Karpas-422 (cell line): ENCODE results near the gene OR2H2. TPM values are rescaled to one million over a fixed set of nuclear protein-coding genes. Genes with fewer than 3 reads are reported as not detected.

Source experiments
- DNase-seq: peaks from one replicate; pipeline ENCODE4 v3.0.0-alpha.2; 2015
- H2AFZ ChIP-seq: fragments of 200-600 bp; sonication (generic); 2 replicates; pipeline ENCODE4 v1.6.1; 2014; ENCODE audit warnings: antibody characterized with exemption, low read length, mixed read lengths
- H3K27ac ChIP-seq: fragments of 200-600 bp; sonication (generic); 2 replicates; pipeline ENCODE4 v1.5.1; 2014; ENCODE audit warnings: mild to moderate bottlenecking, low read length, moderate library complexity
- H3K27me3 ChIP-seq: fragments of 200-600 bp; sonication (generic); 2 replicates; pipeline ENCODE4 v1.6.1; 2014; ENCODE audit warnings: low read length, mixed read lengths
- H3K36me3 ChIP-seq: fragments of 200-600 bp; sonication (generic); 2 replicates; pipeline ENCODE4 v1.6.1; 2014; ENCODE audit warnings: low read length, mixed read lengths; ENCODE audit not compliant: insufficient read depth
- H3K4me1 ChIP-seq: fragments of 200-600 bp; sonication (generic); 2 replicates; pipeline ENCODE4 v1.6.1; 2014; ENCODE audit warnings: mild to moderate bottlenecking, low read length, mixed read lengths
- H3K4me2 ChIP-seq: fragments of 200-600 bp; sonication (generic); 2 replicates; pipeline ENCODE4 v1.6.1; 2014; ENCODE audit warnings: low read length, low read depth, mild to moderate bottlenecking; ENCODE audit not compliant: poor library complexity, severe bottlenecking
- H3K4me3 ChIP-seq: fragments of 200-600 bp; sonication (generic); 2 replicates; pipeline ENCODE4 v1.5.1; 2014; ENCODE audit warnings: mild to moderate bottlenecking, antibody characterized with exemption, low read length, mixed read lengths
- H3K79me2 ChIP-seq: fragments of 200-600 bp; sonication (generic); 2 replicates; pipeline ENCODE4 v1.6.1; 2014; ENCODE audit warnings: mild to moderate bottlenecking, low read length, mixed read lengths
- H3K9ac ChIP-seq: fragments of 200-600 bp; sonication (generic); 2 replicates; pipeline ENCODE4 v1.6.0; 2014; ENCODE audit warnings: low read length
- H3K9me2 ChIP-seq: fragments of 200-600 bp; sonication (generic), shearing (Covaris generic); replicated peaks from 2 replicates; pipeline ENCODE4 v1.6.0; 2014; ENCODE audit warnings: mild to moderate bottlenecking, low read length, moderate library complexity; ENCODE audit not compliant: insufficient read depth
- H3K9me3 ChIP-seq: fragments of 300-700, 200-600 bp; sonication (generic); 2 replicates; pipeline ENCODE4 v1.6.1; 2014; ENCODE audit warnings: low read length, mixed read lengths
- H4K20me1 ChIP-seq: fragments of 200-600 bp; sonication (generic); 2 replicates; pipeline ENCODE4 v1.6.1; 2014; ENCODE audit warnings: mild to moderate bottlenecking, antibody characterized with exemption, low read length, low read depth; ENCODE audit not compliant: insufficient read depth
- total RNA-seq: library from RNA; depleted of rRNA; stranded (reverse); fragments of >200 nt; shearing (Covaris generic); gene quantifications from 2 replicates; pipeline ENCODE4 v1.2.3, GENCODE V29; 2014; ENCODE audit warnings: low replicate concordance; rRNA removed

Gene OR2H2
- not detected in 2 replicates for total RNA-seq

DNA sequence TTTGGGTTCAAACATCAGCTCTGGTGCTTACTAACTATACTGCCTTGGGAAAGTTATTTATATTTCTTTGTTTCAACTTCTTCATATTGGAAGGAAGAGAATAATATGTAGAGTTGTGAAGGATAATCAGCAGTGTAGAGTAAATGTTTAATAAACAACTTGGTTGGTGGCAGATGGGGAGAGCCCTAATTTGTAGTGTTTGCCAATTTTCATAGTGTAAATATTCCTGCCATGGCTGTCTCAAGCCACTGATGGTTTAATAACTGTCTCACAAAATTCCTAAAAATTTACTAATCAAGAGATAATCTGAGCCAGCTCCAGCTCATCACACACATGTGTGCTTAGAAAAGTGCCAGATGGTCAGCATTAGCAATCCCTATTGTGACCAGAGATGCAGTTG, at the start of gene OR2H2:
TSS of gene OR2H2 (plus strand) at position 301 of the 400 bp plus-strand sequence. CDS start 2,824 bp downstream, outside the sequence.
- Histone ChIP-seq H3K9me3 (no peaks in the 10 kb centered on the region), H3K27me3 (no peaks in the 10 kb centered on the region), H2AFZ (no peak within 1 kb of the TSS), H3K4me2 (no peak within 1 kb of the TSS), H4K20me1 (no peaks in the 10 kb centered on the region), H3K36me3 (no peaks in the 10 kb centered on the region), H3K4me1 (no peaks in the 10 kb centered on the region), H3K79me2 (no peaks in the 10 kb centered on the region), H3K4me3 (no peak within 1 kb of the TSS), H3K27ac (no peak within 1 kb of the TSS), H3K9me2 (no peaks in the 10 kb centered on the region), H3K9ac (no peak within 1 kb of the TSS)
- no peak for DNase-seq

DNA sequence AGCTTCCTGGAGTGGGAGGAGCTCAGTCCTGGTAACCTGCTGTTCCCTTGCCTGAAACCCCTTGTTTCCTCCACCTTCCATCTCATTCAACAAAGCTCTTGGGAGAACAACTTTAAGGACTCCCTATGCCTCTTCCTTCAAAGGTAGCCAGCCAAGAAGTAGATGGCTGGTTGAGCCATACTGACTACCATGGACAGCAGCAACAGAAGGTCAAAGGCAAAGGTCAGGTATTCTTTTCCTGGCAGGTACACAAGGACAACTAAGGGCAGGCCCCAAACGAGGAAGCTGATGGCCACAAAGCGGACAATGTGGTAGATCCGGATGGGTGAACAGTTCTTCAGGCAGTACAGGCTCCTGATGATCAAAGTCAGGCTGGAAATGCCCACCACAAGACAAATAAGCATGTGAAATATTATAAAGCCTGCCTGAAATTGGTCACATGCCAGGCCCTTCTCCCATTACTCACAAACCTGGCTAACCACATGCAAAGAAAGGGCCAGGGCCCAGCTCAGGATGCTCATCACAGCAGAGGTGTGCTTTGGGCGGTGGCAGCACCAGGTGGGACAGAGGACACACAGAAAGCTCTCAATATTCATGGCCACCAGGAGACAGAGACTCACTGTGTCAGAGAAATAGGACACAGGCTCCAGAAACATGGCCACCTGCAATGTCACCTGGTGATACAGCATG, 47.1 kb upstream of the OR2H2 start:
- H3K79me2 ChIP-seq, result no peaks in the 10 kb centered on the region
- no peak overlapping the region for H2AFZ ChIP-seq
- no peak overlapping the region for H3K27ac ChIP-seq
- DNase-seq, result no peak
- H3K36me3 ChIP-seq, result no peaks in the 10 kb centered on the region
- H3K4me3 ChIP-seq, result no peak overlapping the region
- no peak overlapping the region for H3K9ac ChIP-seq
- H3K9me3 ChIP-seq, result no peaks in the 10 kb centered on the region
- H3K27me3 ChIP-seq, result no peaks in the 10 kb centered on the region
- H3K4me2 ChIP-seq, result no peak overlapping the region
- H4K20me1 ChIP-seq, result no peaks in the 10 kb centered on the region
- H3K4me1 ChIP-seq, result no peaks in the 10 kb centered on the region
- H3K9me2 ChIP-seq, result no peaks in the 10 kb centered on the region

DNA sequence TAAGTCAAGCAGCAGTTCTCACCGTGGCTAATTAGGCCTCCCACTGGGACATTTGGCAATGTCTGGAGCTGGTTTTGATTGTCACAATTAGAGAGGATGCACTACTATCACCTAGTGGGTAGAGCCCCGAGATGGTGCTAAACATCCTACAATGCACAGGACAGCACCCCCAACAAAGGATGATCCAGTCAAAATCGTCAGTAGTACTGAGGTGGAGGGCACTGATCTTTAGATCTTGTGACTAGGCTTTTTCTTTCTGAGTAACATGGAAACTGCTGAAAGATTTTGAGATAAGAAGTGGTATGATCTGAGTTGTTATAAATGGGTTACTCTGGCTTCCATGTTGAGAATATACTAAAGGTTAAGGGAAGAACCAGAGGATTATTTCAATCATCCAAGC, 37.3 kb upstream of the OR2H2 start:
- no peaks in the 10 kb centered on the region for H4K20me1 ChIP-seq
- no peaks in the 10 kb centered on the region for H3K79me2 ChIP-seq
- no peaks in the 10 kb centered on the region for H3K9me3 ChIP-seq
- H3K36me3 ChIP-seq, result no peaks in the 10 kb centered on the region
- no peak overlapping the region for H2AFZ ChIP-seq
- H3K4me2 ChIP-seq, result no peak overlapping the region
- H3K9me2 ChIP-seq, result no peaks in the 10 kb centered on the region
- DNase-seq, result no peak
- no peaks in the 10 kb centered on the region for H3K27me3 ChIP-seq
- H3K27ac ChIP-seq, result no peak overlapping the region
- H3K4me1 ChIP-seq, result no peaks in the 10 kb centered on the region
- no peak overlapping the region for H3K4me3 ChIP-seq
- no peak overlapping the region for H3K9ac ChIP-seq

DNA sequence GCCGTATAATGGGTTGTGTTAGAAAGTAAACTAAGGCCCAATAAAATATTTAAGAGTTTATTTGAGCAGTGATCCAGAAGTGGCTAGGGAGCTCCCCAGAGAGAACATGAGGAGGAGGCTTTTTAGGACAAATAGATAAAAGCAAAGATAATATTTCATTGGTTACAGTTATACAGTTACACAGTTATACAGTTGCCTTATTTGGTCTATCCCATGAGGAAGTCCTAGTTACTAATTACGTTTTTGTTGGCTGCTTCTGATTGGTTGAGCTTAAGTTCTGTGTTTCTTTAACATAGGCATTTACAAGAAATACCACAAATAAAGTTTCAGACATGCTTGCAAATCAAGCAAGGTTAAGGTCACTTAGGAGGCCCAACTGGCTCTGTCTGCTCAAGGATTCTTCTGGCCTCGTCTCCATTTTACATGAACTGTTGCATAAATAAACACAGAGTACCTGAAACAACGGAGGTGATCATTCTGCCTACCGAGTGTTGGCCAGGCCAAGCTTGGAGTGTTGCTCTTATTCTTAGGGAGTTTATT, 32.3 kb upstream of the OR2H2 start:
- no peak overlapping the region for H3K4me2 ChIP-seq
- peak; percentile 89 for DNase-seq
- no peak overlapping the region for H3K9ac ChIP-seq
- H4K20me1 ChIP-seq, result no peaks in the 10 kb centered on the region
- H3K27ac ChIP-seq, result no peak overlapping the region
- no peaks in the 10 kb centered on the region for H3K9me2 ChIP-seq
- H2AFZ ChIP-seq, result no peak overlapping the region
- no peaks in the 10 kb centered on the region for H3K27me3 ChIP-seq
- no peaks in the 10 kb centered on the region for H3K79me2 ChIP-seq
- no peak overlapping the region for H3K4me3 ChIP-seq
- no peaks in the 10 kb centered on the region for H3K4me1 ChIP-seq
- H3K36me3 ChIP-seq, result no peaks in the 10 kb centered on the region
- H3K9me3 ChIP-seq, result no peaks in the 10 kb centered on the region

DNA sequence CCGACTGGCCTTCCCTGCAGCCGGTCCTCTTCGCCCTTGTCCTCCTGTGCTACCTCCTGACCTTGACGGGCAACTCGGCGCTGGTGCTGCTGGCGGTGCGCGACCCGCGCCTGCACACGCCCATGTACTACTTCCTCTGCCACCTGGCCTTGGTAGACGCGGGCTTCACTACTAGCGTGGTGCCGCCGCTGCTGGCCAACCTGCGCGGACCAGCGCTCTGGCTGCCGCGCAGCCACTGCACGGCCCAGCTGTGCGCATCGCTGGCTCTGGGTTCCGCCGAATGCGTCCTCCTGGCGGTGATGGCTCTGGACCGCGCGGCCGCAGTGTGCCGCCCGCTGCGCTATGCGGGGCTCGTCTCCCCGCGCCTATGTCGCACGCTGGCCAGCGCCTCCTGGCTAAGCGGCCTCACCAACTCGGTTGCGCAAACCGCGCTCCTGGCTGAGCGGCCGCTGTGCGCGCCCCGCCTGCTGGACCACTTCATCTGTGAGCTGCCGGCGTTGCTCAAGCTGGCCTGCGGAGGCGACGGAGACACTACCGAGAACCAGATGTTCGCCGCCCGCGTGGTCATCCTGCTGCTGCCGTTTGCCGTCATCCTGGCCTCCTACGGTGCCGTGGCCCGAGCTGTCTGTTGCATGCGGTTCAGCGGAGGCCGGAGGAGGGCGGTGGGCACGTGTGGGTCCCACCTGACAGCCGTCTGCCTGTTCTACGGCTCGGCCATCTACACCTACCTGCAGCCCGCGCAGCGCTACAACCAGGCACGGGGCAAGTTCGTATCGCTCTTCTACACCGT, 31.5 kb upstream of the OR2H2 start:
- Histone ChIP-seq H3K79me2 (no peaks in the 10 kb centered on the region), H3K27me3 (no peaks in the 10 kb centered on the region), H3K9me2 (no peaks in the 10 kb centered on the region), H3K9me3 (no peaks in the 10 kb centered on the region), H3K4me1 (no peaks in the 10 kb centered on the region), H3K27ac (no peak overlapping the region), H4K20me1 (no peaks in the 10 kb centered on the region), H3K9ac (no peak overlapping the region), H3K36me3 (no peaks in the 10 kb centered on the region), H3K4me3 (no peak overlapping the region), H2AFZ (no peak overlapping the region), H3K4me2 (no peak overlapping the region)
- no peak for DNase-seq

DNA sequence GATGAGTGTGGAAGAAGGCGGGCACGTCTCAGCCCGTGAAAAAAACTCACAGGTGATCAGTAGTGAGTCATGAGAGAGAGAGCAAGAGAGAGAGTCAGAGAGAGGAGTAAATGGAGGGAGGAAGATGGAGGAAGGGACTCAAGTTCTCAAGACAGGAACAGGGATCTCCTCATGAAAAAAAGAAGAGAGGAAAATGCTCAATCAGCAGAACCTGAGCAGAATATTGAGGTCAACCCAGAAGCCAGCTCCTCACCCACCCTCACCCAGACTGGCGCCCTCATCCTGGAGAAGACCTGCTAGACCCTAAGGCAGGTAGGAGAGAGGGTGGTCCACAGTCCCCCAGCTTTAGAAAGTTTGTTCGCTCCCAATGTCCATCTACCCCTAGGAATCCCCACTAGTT, 30.2 kb upstream of the OR2H2 start:
- Histone ChIP-seq H3K27ac (no peak overlapping the region), H3K27me3 (no peaks in the 10 kb centered on the region), H3K36me3 (no peaks in the 10 kb centered on the region), H2AFZ (no peak overlapping the region), H3K9ac (no peak overlapping the region), H3K4me1 (no peaks in the 10 kb centered on the region), H3K9me3 (no peaks in the 10 kb centered on the region), H3K4me2 (no peak overlapping the region), H3K9me2 (no peaks in the 10 kb centered on the region), H3K79me2 (no peaks in the 10 kb centered on the region), H4K20me1 (no peaks in the 10 kb centered on the region), H3K4me3 (no peak overlapping the region)
- no peak for DNase-seq

DNA sequence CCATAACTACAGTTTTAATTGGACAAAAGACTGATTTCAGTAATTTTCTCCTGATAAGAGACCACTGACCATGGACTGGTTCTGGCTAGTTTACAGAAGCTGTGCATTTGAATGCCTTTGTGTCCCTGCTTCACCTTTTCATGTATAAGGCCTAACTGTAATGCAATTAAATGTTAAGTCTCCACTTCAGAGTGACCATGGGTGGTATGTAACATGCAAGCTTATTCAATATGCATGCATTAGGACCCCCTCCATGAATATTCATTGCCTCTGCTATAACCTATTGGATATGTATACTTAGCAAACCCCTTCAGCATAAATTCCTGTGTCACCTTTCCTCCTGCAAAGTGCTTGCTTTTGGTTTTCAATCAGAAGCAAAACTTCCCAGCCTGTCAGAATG, 27.6 kb upstream of the OR2H2 start:
- H3K27me3 ChIP-seq, result no peaks in the 10 kb centered on the region
- H3K4me3 ChIP-seq, result no peak overlapping the region
- DNase-seq, result no peak
- no peak overlapping the region for H2AFZ ChIP-seq
- no peaks in the 10 kb centered on the region for H3K9me2 ChIP-seq
- H3K9ac ChIP-seq, result no peak overlapping the region
- H3K36me3 ChIP-seq, result no peaks in the 10 kb centered on the region
- no peaks in the 10 kb centered on the region for H3K4me1 ChIP-seq
- no peak overlapping the region for H3K27ac ChIP-seq
- H3K9me3 ChIP-seq, result no peaks in the 10 kb centered on the region
- no peak overlapping the region for H3K4me2 ChIP-seq
- H4K20me1 ChIP-seq, result no peaks in the 10 kb centered on the region
- H3K79me2 ChIP-seq, result no peaks in the 10 kb centered on the region

DNA sequence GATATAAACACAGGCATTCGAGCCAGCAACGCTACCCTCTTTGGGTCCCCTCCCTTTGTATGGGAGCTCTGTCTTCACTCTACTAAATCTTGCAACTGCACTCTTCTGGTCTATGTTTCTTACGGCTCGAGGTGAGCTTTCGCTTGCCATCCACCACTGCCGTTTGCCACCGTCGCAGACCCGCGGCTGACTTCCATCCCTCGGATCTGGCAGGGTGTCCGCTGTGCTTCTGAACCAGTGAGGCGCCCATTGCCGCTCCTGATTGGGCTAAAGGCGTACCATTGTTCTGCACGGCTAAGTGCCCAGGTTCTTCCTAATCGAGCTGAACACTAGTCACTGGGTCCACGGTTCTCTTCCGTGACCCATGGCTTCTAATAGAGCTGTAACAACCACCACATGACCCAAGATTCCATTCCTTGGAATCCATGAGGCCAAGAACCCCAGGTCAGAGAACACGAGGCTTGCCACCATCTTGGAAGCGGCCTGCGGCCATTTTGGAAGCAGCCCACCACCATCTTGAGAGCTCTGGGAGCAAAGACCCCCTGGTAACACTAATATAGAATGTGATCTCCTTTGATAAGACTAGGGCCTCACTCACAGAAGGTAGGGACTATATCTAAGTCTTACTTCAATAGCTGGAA, 26.4 kb upstream of the OR2H2 start:
- no peaks in the 10 kb centered on the region for H3K27me3 ChIP-seq
- H3K4me2 ChIP-seq, result no peak overlapping the region
- H2AFZ ChIP-seq, result no peak overlapping the region

More for the DNA sequence above, 26.4 kb upstream of the OR2H2 start:
- H3K36me3 ChIP-seq, result no peaks in the 10 kb centered on the region
- H3K79me2 ChIP-seq, result no peaks in the 10 kb centered on the region
- no peaks in the 10 kb centered on the region for H3K9me3 ChIP-seq
- H3K27ac ChIP-seq, result no peak overlapping the region
- no peak overlapping the region for H3K9ac ChIP-seq
- no peaks in the 10 kb centered on the region for H3K4me1 ChIP-seq
- no peak for DNase-seq
- no peaks in the 10 kb centered on the region for H4K20me1 ChIP-seq
- no peaks in the 10 kb centered on the region for H3K9me2 ChIP-seq
- no peak overlapping the region for H3K4me3 ChIP-seq
